HuH-7.5 (cell line): ENCODE data around the gene ZNF205.

Experiments
- DNase-seq: peaks from one replicate; pipeline ENCODE4 v3.0.0; 2011; ENCODE audit warnings: low spot score

The ZNF205 gene

DNA sequence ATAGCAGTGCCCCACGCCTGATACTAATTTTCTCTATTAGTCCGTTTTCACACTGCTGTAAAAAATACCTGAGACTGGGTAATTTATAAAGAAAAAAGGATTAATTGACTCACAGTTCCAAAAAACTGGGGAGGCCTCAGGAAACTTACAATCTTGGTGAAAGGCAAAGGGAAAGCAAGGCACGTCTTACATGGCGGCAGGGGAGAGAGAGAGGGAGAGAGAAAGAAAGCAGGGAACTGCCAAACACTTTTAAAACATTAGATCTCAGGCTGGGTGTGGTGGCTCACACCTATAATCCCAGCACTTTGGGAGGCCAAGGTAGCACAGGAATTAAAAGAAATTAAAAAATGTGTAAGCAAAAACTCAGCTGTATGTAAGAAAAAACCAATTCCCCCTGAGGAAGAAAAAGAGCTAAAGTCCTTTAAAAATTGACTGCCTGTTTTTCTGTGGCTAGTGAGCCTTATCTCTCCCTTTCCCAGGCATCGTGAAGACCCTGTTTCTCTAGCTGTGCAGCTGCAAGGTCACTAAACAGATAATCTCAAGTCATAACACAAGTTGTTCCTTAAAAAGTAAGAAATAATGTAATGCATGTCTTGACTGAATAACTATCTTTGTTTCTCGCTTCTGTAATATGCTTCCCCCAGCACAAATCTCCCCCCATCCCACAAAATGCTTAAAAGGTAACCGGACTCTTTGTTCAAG lies 27.3 kb upstream of the ZNF205 start:
- no peak for DNase-seq

GRCh38 chr16:3085868-3086595 lies 26.4 kb upstream of the ZNF205 start:
- no peak for DNase-seq

- DNase-seq: no peak
Observed at GRCh38 chr16:3086596-3087242, 25.7 kb upstream of the ZNF205 start.

GRCh38 chr16:3087243-3088235 lies 24.8 kb upstream of the ZNF205 start:
- no peak for DNase-seq

- no peak for DNase-seq
Observed at GRCh38 chr16:3088450-3088849, 23.9 kb upstream of the ZNF205 start.

GRCh38 chr16:3088925-3089716 lies 23.3 kb upstream of the ZNF205 start:
- no peak for DNase-seq

DNA sequence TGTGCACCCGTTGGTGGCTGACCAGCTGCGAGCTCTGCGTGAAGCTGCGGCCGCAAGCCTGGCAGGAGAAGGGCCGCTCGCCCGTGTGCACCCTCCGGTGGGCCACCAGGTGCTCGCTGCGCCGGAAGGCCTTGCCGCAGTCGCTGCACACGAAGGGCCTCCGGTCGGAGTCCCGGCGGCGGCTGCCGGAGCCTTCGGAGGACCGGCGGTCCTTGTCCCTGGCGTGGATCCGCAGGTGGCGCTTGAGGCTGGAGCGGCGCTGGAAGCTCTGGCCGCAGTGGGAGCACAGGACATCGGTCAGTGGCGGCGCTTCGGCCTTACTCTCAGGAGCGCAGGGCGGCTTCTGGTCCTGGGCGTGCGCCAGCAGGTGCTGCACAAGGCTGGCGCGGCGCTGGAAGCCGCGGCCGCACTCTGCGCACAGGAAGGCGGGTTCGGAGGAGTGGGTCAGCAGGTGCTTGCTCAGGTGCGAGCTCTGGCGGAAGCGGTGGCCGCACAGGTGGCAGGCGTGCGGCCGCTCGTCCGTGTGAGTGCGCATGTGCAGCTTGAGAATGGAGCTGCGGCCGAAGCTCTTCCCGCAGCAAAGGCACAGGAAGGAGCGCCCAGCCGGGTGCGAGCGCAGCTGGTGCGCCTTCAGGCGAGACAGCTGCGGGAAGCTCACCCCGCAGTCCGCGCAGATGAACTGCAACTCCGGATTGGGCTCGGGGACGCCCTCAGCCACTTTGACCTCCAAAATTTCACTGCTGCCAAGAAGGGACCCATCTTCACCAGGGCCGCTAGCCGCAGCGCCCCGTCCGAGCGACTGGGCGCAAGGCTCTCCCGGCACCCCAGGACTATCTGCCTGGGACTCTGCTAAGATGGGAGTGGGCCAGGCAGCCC lies 22.4 kb upstream of the ZNF205 start:
- DNase-seq: no peak

- DNase-seq: no peak
Observed at GRCh38 chr16:3091551-3091950, 20.8 kb upstream of the ZNF205 start.

DNA sequence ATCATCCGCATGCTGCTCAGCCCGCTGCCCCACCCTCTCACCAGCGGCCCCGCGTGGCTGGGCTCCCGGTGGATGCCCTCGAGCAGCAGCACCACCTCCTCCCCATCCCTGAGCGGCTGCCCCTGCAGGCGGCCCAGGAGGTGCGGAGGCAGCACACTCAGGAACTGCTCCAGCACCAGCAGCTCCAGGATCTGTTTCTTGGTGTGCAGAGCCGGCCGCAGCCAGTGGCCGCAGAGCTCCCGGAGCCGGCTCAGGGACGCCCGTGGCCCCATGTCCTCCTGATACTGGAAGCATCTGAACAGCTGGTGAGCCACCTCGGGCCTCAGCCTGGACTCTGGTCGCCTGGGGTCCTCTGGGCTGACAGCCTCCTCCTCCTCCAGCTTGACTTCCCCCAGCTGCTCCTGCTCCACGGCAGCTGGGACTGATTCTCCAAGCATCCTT lies 19.9 kb upstream of the ZNF205 start:
- DNase-seq: no peak

DNA sequence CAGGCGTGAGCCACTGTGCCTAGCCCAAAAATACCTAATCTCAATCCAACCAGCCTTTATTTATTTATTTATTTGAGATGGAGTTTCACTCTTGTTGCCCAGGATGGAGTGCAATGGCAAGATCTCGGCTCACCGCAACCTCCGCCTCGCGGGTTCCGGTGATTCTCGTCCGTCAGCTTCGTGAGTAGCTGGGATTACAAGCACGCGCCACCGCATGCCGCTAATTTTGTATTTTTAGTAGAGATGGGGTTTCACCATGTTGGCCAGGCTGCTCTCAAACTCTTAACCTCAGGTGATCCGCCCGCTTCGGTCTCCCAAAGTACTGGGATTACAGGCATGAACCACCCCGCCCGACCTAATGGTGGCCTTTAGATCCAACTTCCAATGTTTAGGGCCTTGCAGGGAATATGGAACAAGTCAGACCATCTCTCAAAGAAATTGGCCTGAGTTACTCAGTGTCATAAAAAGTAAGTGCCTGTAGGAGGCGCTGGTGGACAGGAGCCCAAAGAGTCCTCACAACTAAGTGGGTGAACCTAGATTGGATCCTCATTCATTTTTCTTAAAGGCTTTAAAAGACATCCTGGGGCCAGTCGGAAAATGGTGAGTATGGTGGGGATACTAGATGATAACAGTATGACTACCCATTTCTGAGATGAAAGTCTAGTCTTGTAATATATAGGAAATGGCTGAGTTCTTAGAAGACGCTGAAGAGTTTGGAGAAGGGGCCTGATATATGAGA lies 17.9 kb upstream of the ZNF205 start:
- DNase-seq: peak; percentile 56

DNA sequence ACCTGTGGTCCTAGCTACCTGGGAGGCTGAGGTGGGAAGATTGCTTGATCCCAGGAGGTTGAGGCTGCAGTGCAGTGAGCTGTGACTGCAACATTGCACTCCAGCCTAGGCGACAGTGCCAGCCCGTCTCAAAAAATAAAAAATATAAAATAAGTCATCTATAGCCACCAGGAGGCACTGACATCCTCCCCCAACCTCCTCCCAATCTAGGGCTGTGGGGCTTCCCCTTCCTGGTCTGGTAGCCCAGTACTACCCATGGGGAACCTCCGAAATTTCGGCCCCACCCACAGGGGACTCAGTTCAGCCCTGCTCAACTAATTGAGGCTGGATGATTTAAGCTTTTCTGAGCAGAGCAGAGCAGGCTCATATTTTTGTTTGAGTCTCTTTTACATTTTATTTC lies 16.5 kb upstream of the ZNF205 start:
- DNase-seq: no peak

DNA sequence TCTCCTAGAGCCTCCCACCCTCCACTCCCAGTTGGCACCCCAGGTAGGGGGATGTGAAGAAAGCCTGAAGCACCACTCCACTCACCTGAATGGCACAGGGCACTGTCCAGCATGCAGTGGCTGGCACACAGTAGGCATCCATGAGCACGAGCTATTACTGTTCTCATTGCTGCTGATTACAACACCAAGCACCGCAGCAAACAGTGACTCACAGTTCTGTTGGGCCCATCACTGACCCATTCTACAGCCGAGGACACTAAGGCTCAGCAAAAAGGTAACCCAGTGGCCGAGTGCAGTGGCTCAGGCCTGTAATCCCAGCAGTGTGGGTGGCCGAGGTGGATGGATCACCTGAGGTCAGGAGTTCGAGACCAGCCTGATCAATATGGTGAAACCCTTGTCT lies 16.0 kb upstream of the ZNF205 start:
- DNase-seq: no peak

- DNase-seq: no peak
Observed at GRCh38 chr16:3097266-3097665, 15.1 kb upstream of the ZNF205 start.

DNA sequence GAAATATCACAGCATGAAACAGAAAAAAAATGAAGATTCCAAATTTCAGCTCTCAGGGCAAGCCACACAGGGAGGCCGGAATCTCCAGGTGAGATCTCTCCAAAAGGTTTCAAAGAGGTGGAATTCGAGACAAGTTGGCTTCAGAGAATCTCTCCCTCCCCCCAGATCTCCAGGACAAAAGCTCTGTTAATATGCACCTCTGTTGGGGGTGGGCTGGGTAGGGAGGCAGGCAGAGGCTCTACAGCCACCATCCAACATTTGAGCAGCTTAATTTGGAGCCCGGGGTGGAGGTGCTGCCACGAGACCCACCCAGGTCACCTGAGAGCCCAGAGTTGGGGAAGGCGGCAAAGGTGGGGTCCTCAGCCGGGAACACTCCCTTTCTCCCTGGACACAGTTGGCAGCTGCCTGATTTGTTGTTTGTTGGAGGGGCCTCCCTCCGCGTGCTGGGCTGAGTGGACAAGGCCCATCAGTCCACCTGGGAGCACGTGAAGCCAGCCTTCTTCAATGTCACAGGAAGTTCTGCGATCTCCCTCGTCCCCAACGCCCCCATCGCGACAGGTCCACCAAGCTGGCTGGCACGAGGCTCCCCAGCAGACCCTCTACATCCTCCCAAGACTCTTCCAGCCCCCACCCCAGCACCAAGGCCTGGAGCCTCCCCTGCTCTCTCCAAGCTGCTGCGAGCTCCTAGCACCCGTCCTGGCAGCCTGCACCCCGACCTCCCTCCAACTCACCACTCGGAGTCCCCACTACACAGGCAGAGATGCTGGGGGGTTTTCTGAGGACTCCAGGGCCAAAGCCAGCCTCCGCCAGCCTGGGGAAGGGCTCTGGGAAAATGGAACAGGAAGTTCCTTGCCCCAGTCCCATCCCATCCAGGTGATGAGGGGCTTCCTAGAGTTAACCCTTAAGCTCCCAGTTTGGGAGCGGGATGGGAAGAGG lies 13.7 kb upstream of the ZNF205 start, which contains the start of gene ZSCAN10:
ZSCAN10 (minus strand) TSS at position 836 of the 936 bp plus-strand sequence. CDS start 6,357 bp downstream, outside the sequence.
- DNase-seq: no peak

DNA sequence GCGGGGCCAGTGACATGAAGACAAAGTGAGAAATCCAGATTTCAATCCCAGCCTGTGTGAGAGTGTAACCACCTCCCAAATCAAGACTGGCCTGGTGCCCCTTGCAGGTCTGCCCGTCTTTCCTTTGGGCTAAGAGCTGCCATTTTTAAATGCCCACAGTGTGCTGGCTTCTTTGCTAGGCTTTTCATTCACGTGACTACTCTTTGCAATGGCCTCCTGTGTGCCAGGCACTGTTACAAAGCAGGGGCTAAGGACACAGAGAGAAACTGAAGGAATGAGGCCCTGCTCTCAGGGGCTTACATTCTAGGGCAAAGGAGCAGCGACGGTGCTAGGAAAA lies 13.0 kb upstream of the ZNF205 start:
- no peak for DNase-seq

DNA sequence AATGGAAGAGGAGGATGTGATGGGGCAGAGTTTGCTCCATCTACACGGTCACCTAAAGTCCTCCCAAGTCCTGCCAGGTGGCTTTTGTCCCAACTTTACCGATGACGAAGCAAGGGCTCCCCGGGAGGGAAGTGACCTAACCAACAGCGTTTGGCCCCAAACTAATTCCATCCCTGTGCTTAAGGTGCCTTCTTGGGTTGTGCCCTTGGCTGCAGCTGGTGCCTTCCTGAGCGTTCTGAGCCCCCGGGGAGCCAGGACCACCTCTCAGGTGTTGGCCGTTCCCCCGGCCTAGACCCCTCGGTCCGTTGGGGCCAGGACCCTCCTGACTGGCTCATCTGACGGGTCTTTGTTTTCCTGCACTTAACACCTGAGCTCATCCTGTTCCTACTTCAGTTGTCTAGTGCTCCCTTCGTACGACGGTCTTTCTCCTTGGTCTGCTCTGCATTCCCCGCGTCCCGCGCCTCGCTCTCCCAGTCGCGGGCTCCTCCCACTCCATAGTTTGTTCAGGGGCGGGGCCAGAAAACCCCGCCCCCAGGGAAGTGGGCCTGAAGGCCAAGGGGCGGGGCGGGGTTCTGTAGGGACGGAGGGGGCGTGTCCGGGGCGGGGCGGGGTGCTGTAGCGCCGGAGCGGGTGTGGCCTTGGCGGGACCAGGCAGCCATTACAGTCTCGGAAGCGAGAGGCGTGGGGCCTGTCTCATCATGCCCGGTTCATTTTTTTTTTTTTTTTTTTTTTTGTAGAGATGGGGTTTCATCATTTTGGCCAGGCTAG lies 12.5 kb upstream of the ZNF205 start:
- DNase-seq: peak; percentile 89
